ENCODE data around the gene RASA1.

Gene RASA1

GRCh38 chr5:87360132-87360531 is 92.4 kb downstream of the RASA1 start:
- no peak overlapping the region for H3K4me3 ChIP-seq (ENCODE audit: low read depth, low read length)
- TF ChIP-seq CTCF (IDR thresholded peaks at IDR 0.05; ENCODE audit: low read depth, low read length) = no peak

GRCh38 chr5:87361031-87361445 is 93.4 kb downstream of the RASA1 start:
- TF ChIP-seq CTCF (IDR thresholded peaks at IDR 0.05; ENCODE audit: low read depth, low read length) = no peak
- H3K4me3 ChIP-seq (ENCODE audit: low read depth, low read length) = no peak overlapping the region

- no peak for TF ChIP-seq CTCF (IDR thresholded peaks at IDR 0.05; ENCODE audit: low read depth, low read length)
- H3K4me3 ChIP-seq (ENCODE audit: low read depth, low read length) = no peak overlapping the region
Measured at GRCh38 chr5:87361536-87362213, 94.0 kb downstream of the RASA1 start.

- no peak for TF ChIP-seq CTCF (IDR thresholded peaks at IDR 0.05; ENCODE audit: low read depth, low read length)
- H3K4me3 ChIP-seq (ENCODE audit: low read depth, low read length) = no peak overlapping the region
Measured at GRCh38 chr5:87367243-87367642, 99.6 kb downstream of the RASA1 start.

GRCh38 chr5:87368601-87369000 is 100.9 kb downstream of the RASA1 start:
- H3K4me3 ChIP-seq (ENCODE audit: low read depth, low read length) = no peak overlapping the region
- no peak for TF ChIP-seq CTCF (IDR thresholded peaks at IDR 0.05; ENCODE audit: low read depth, low read length)

GRCh38 chr5:87369431-87369830 is 101.7 kb downstream of the RASA1 start:
- TF ChIP-seq CTCF (IDR thresholded peaks at IDR 0.05; ENCODE audit: low read depth, low read length) = no peak

GRCh38 chr5:87372705-87373104 is 105.0 kb downstream of the RASA1 start:
- TF ChIP-seq CTCF (IDR thresholded peaks at IDR 0.05; ENCODE audit: low read depth, low read length) = no peak
- H3K4me3 ChIP-seq (ENCODE audit: low read depth, low read length) = no peak overlapping the region

More at GRCh38 chr5:87369431-87369830, 101.7 kb downstream of the RASA1 start:
- no peak overlapping the region for H3K4me3 ChIP-seq (ENCODE audit: low read depth, low read length)

All from WI38 (cell line).